ENCODE measurements around the gene KCNMB3. TPM values are rescaled to one million over a fixed set of nuclear protein-coding genes. Genes with fewer than 3 reads are reported as not detected.
"Not testable (repeated sequence)": the region's sequence is repeated elsewhere in the genome, so short reads cannot be mapped to it uniquely, and the experiment has no call there.

KCNMB3 gene
- total RNA-seq, 1 experiment from 2014 or later: 2.3 TPM

DNA sequence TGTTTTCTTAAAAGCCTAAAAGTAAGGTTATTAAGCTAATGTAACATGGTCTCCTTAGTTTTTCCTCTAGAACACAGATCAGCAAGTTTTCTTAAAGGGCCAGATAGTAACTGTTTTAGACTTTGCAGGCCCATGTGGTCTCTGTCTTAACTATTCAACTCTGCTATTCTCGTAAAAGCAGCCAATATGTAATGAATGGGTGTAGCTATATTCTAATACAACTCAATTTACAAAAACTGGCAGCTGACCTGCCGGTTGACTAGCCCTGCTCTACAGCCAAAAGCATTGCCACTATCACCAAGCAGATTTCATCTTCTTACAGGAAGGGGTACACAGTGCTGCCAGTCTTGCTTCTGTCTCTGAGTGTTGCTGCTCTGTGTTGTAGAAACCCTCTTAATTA, 27.4 kb downstream of the KCNMB3 start:
- no TSS peak for BruUV-seq (replicated peaks)

DNA sequence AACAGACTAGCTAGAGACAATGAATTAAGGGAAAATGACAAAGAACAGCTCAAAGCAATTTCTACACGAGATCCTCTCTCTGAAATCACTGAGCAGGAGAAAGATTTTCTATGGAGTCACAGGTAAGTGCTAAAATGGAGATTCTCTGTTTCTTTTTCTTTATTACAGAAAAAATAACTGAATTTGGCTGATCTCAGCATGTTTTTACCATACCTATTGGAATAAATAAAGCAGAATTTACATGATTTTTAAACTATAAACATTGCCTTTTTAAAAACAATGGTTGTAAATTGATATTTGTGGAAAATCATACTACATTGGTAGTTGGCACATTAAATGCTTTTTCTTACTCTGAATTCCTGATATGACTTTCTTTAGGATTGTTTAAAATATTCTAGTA, 32.7 kb downstream of the KCNMB3 start:
- H3K9me3 ChIP-seq (ENCODE audit: low read length); H3K79me2 ChIP-seq (ENCODE audit: low read length); H3K36me3 ChIP-seq (ENCODE audit: low read depth, low read length); H3K4me1 ChIP-seq (ENCODE audit: insufficient read depth, low read length); H3K27ac ChIP-seq (ENCODE audit: low read length); H3K4me3 ChIP-seq (ENCODE audit: low read length); H3K9me2 ChIP-seq (replicated peaks; ENCODE audit: low read length); POLR2A ChIA-PET (ENCODE audit: unreplicated experiment); H3K9ac ChIP-seq (ENCODE audit: low read length); H4K20me1 ChIP-seq (ENCODE audit: low read length); H3K4me2 ChIP-seq (ENCODE audit: low read length); BruUV-seq (replicated peaks); CTCF ChIA-PET; ATAC-seq; DNase-seq; H3K27me3 ChIP-seq (ENCODE audit: low read length); H3F3A ChIP-seq (ENCODE audit: low read length, unreplicated experiment); H2AFZ ChIP-seq (ENCODE audit: low read length); intact Hi-C loops (cut with micrococcal nuclease): not testable (repeated sequence)

More for the DNA sequence above, 27.4 kb downstream of the KCNMB3 start:
- H3K79me2 ChIP-seq (ENCODE audit: low read length): no peaks in the 10 kb centered on the region
- intact Hi-C loops (cut with micrococcal nuclease): loop anchor here (10.0 kb wide), 1 partner anchor 79 kb away; the partner anchor contains the start of gene PIK3CA
- CTCF ChIA-PET: no interaction called here
- no peaks in the 10 kb centered on the region for H3F3A ChIP-seq (ENCODE audit: low read length, unreplicated experiment)
- H4K20me1 ChIP-seq (ENCODE audit: low read length): no peaks in the 10 kb centered on the region
- ATAC-seq (no peak), DNase-seq (no peak)
- TF ChIP-seq, protein P1, sequence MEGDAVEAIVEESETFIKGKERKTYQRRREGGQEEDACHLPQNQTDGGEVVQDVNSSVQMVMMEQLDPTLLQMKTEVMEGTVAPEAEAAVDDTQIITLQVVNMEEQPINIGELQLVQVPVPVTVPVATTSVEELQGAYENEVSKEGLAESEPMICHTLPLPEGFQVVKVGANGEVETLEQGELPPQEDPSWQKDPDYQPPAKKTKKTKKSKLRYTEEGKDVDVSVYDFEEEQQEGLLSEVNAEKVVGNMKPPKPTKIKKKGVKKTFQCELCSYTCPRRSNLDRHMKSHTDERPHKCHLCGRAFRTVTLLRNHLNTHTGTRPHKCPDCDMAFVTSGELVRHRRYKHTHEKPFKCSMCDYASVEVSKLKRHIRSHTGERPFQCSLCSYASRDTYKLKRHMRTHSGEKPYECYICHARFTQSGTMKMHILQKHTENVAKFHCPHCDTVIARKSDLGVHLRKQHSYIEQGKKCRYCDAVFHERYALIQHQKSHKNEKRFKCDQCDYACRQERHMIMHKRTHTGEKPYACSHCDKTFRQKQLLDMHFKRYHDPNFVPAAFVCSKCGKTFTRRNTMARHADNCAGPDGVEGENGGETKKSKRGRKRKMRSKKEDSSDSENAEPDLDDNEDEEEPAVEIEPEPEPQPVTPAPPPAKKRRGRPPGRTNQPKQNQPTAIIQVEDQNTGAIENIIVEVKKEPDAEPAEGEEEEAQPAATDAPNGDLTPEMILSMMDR (conservative IDR thresholded peaks at IDR 0.05; ENCODE audit: low read depth, low read length): no peak
- TF ChIP-seq EZH2 (IDR thresholded peaks at IDR 0.05; ENCODE audit: low read length, unreplicated experiment): no peak
- no peak for TF ChIP-seq EZH2phosphoT487 (IDR thresholded peaks at IDR 0.05; ENCODE audit: borderline replicate concordance, low read length)
- no peak overlapping the region for H3K9ac ChIP-seq (ENCODE audit: low read length)
- H3K27ac ChIP-seq (ENCODE audit: low read length): no peak overlapping the region
- POLR2A ChIA-PET (ENCODE audit: unreplicated experiment): no interaction called here
- H3K36me3 ChIP-seq (ENCODE audit: low read depth, low read length): no peaks in the 10 kb centered on the region
- H3K9me3 ChIP-seq (ENCODE audit: low read length): no peaks in the 10 kb centered on the region
- no peak overlapping the region for H3K4me2 ChIP-seq (ENCODE audit: low read length)
- H2AFZ ChIP-seq (ENCODE audit: low read length): no peak overlapping the region
- H3K27me3 ChIP-seq (ENCODE audit: low read length): no peaks in the 10 kb centered on the region
- H3K4me1 ChIP-seq (ENCODE audit: insufficient read depth, low read length): peaks cover 6% of the 10 kb centered on the region
- no peak overlapping the region for H3K4me3 ChIP-seq (ENCODE audit: low read length)
- no peaks in the 10 kb centered on the region for H3K9me2 ChIP-seq (replicated peaks; ENCODE audit: low read length)

DNA sequence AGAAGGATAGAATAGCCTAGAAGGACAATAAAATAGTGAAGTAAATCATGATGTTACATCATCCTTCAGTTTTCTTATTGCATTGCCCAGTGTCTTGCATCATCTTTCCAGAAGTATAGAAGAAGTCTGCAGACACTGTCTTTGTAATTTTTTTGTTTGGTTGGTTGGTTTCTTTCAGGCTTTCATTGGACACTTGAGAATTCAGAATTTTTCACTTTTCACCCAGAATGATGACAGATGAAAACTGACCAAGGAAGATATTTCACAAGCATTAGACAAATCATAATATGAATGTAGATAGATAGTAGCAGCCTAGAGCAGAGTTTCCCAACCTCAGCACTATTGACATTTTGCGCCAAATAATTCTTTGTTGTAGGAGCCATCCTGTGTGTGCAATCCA, 35.4 kb downstream of the KCNMB3 start:
- CTCF ChIA-PET; H3K4me1 ChIP-seq (ENCODE audit: insufficient read depth, low read length); H3K79me2 ChIP-seq (ENCODE audit: low read length); H3K36me3 ChIP-seq (ENCODE audit: low read depth, low read length); H3K9me3 ChIP-seq (ENCODE audit: low read length); H3F3A ChIP-seq (ENCODE audit: low read length, unreplicated experiment); H2AFZ ChIP-seq (ENCODE audit: low read length); H3K27ac ChIP-seq (ENCODE audit: low read length); H3K27me3 ChIP-seq (ENCODE audit: low read length); H3K9ac ChIP-seq (ENCODE audit: low read length); BruUV-seq (replicated peaks); H3K4me3 ChIP-seq (ENCODE audit: low read length); DNase-seq; ATAC-seq; POLR2A ChIA-PET (ENCODE audit: unreplicated experiment); H3K9me2 ChIP-seq (replicated peaks; ENCODE audit: low read length); H4K20me1 ChIP-seq (ENCODE audit: low read length); intact Hi-C loops (cut with micrococcal nuclease): not testable (repeated sequence)
- 0 out of 2 replicates have a peak overlapping the region, but pooled peaks have one; percentile 27 for H3K4me2 ChIP-seq (ENCODE audit: low read length)

DNA sequence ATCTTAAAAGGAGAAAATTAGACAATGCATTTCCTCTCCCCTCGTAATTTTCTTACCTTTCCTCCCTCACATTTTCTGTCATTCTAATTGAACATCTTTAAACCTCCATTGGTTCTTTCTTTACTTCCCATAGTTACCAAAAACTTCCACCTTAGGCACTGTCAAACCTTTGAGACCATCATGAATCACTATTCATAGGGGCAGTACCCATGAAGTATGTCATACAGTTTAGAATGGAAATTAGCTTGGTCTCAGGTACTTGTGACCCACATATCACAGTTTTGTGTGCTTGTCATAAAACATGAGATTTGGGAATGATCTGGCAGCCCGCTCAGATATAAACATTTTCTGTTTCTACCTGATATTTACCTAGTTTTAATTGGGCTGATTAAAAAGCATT, 50.1 kb downstream of the KCNMB3 start:
- no peaks in the 10 kb centered on the region for H3K9me3 ChIP-seq (ENCODE audit: low read length)
- H3K9ac ChIP-seq (ENCODE audit: low read length): no peak overlapping the region
- H3K4me2 ChIP-seq (ENCODE audit: low read length): no peak overlapping the region
- H3F3A ChIP-seq (ENCODE audit: low read length, unreplicated experiment): no peaks in the 10 kb centered on the region
- intact Hi-C loops (cut with micrococcal nuclease): no loop called here
- no peaks in the 10 kb centered on the region for H3K9me2 ChIP-seq (replicated peaks; ENCODE audit: low read length)
- peaks cover 3% of the 10 kb centered on the region; the same call in 1 of the 2 replicates for H3K79me2 ChIP-seq (ENCODE audit: low read length)
- H2AFZ ChIP-seq (ENCODE audit: low read length): no peak overlapping the region
- no peaks in the 10 kb centered on the region for H3K36me3 ChIP-seq (ENCODE audit: low read depth, low read length)
- TF ChIP-seq EZH2 (IDR thresholded peaks at IDR 0.05; ENCODE audit: low read length, unreplicated experiment): no peak
- no peak for TF ChIP-seq EZH2phosphoT487 (IDR thresholded peaks at IDR 0.05; ENCODE audit: borderline replicate concordance, low read length)
- TF ChIP-seq, protein P1 (conservative IDR thresholded peaks at IDR 0.05; ENCODE audit: low read depth, low read length): no peak
- H3K4me3 ChIP-seq (ENCODE audit: low read length): no peak overlapping the region
- ChIA-PET POLR2A (ENCODE audit: unreplicated experiment) (no interaction called here), CTCF (no interaction called here)
- H3K27ac ChIP-seq (ENCODE audit: low read length): no peak overlapping the region
- no peaks in the 10 kb centered on the region for H3K27me3 ChIP-seq (ENCODE audit: low read length)
- DNase-seq (no peak), ATAC-seq (no peak)
- H4K20me1 ChIP-seq (ENCODE audit: low read length): no peaks in the 10 kb centered on the region
- H3K4me1 ChIP-seq (ENCODE audit: insufficient read depth, low read length): no peaks in the 10 kb centered on the region
- no TSS peak for BruUV-seq (replicated peaks)
